Muscle layer of colon (tissue), 2 donors: ENCODE data around the gene SCN3A.

Source experiments
- H3K27ac ChIP-seq: one replicate; pipeline ENCODE4 v1.7.0; 2013; ENCODE audit warnings: low read depth, mild to moderate bottlenecking, low read length, moderate library complexity
- H3K27me3 ChIP-seq, 2 donors: one replicate each; pipeline ENCODE4 v1.7.0; 2013; ENCODE audit warnings: low read length in 2 of 2, mild to moderate bottlenecking in 2 of 2; ENCODE audit not compliant: insufficient read depth in 2 of 2, control insufficient read depth in 1 of 2
- H3K36me3 ChIP-seq: one replicate; pipeline ENCODE4 v1.7.0; 2013; ENCODE audit warnings: mild to moderate bottlenecking, low read length; ENCODE audit not compliant: insufficient read depth
- H3K4me1 ChIP-seq: one replicate; pipeline ENCODE4 v1.7.0; 2013; ENCODE audit warnings: mild to moderate bottlenecking, low read length; ENCODE audit not compliant: insufficient read depth
- H3K4me3 ChIP-seq, 2 donors: one replicate each; pipeline ENCODE4 v1.7.0; 2013; ENCODE audit warnings: low read length in 2 of 2, low read depth in 1 of 2, mild to moderate bottlenecking in 1 of 2, moderate library complexity in 1 of 2
- H3K9ac ChIP-seq: one replicate; pipeline ENCODE4 v1.7.0; 2013; ENCODE audit warnings: low read length
- H3K9me3 ChIP-seq: one replicate; pipeline ENCODE4 v1.7.0; 2013; ENCODE audit warnings: mild to moderate bottlenecking, low read length
- donor health status: abdominal sarcoma.
- donor health status: Adenocarcinoma of cecum.

The SCN3A gene

GRCh38 chr2:165144315-165144714 is 59.5 kb downstream of the SCN3A start:
- no peaks in the 10 kb centered on the region for H3K4me1 ChIP-seq
- H3K27ac ChIP-seq: no peak overlapping the region
- H3K27me3 ChIP-seq: no peaks in the 10 kb centered on the region
- H3K4me3 ChIP-seq: no peak overlapping the region
- no peaks in the 10 kb centered on the region for H3K36me3 ChIP-seq
- no peaks in the 10 kb centered on the region for H3K9me3 ChIP-seq
- no peak overlapping the region for H3K9ac ChIP-seq

GRCh38 chr2:165141601-165142354 is 62.1 kb downstream of the SCN3A start:
- Histone ChIP-seq H3K4me3 (no peak overlapping the region), H3K9me3 (no peaks in the 10 kb centered on the region), H3K27ac (no peak overlapping the region), H3K36me3 (no peaks in the 10 kb centered on the region), H3K9ac (no peak overlapping the region), H3K4me1 (no peaks in the 10 kb centered on the region), H3K27me3 (no peaks in the 10 kb centered on the region)

GRCh38 chr2:165126244-165126643 is 77.6 kb downstream of the SCN3A start:
- Histone ChIP-seq H3K27me3 (no peaks in the 10 kb centered on the region), H3K9me3 (no peaks in the 10 kb centered on the region), H3K36me3 (no peaks in the 10 kb centered on the region), H3K9ac (no peak overlapping the region), H3K4me1 (no peaks in the 10 kb centered on the region), H3K4me3 (no peak overlapping the region), H3K27ac (no peak overlapping the region)

GRCh38 chr2:165122521-165122920 is 81.3 kb downstream of the SCN3A start:
- Histone ChIP-seq H3K36me3 (no peaks in the 10 kb centered on the region), H3K4me1 (no peaks in the 10 kb centered on the region), H3K27me3 (no peaks in the 10 kb centered on the region), H3K27ac (no peak overlapping the region), H3K4me3 (no peak overlapping the region), H3K9me3 (no peaks in the 10 kb centered on the region), H3K9ac (no peak overlapping the region)

GRCh38 chr2:165120740-165121467 is 82.9 kb downstream of the SCN3A start:
- Histone ChIP-seq H3K27me3 (no peaks in the 10 kb centered on the region), H3K36me3 (no peaks in the 10 kb centered on the region), H3K9me3 (no peaks in the 10 kb centered on the region), H3K4me1 (no peaks in the 10 kb centered on the region), H3K27ac (no peak overlapping the region), H3K9ac (no peak overlapping the region), H3K4me3 (no peak overlapping the region)

- no peak overlapping the region for H3K27ac ChIP-seq
- no peak overlapping the region for H3K4me3 ChIP-seq
- no peak overlapping the region for H3K9ac ChIP-seq
- H3K27me3 ChIP-seq: no peaks in the 10 kb centered on the region
- no peaks in the 10 kb centered on the region for H3K9me3 ChIP-seq
- no peaks in the 10 kb centered on the region for H3K36me3 ChIP-seq
- no peaks in the 10 kb centered on the region for H3K4me1 ChIP-seq
Observed at GRCh38 chr2:165115258-165115657, 88.6 kb downstream of the SCN3A start.

- Histone ChIP-seq H3K27me3 (no peaks in the 10 kb centered on the region), H3K36me3 (no peaks in the 10 kb centered on the region), H3K9ac (no peak overlapping the region), H3K9me3 (no peaks in the 10 kb centered on the region), H3K4me3 (no peak overlapping the region), H3K27ac (no peak overlapping the region), H3K4me1 (no peaks in the 10 kb centered on the region)
Observed at GRCh38 chr2:165114346-165114939, 89.4 kb downstream of the SCN3A start.

- H3K4me3 ChIP-seq: no peak overlapping the region
- H3K27me3 ChIP-seq: no peaks in the 10 kb centered on the region
- H3K9me3 ChIP-seq: no peaks in the 10 kb centered on the region
- no peaks in the 10 kb centered on the region for H3K36me3 ChIP-seq
- no peak overlapping the region for H3K9ac ChIP-seq
- no peaks in the 10 kb centered on the region for H3K4me1 ChIP-seq
- no peak overlapping the region for H3K27ac ChIP-seq
Observed at GRCh38 chr2:165113414-165113813, 90.4 kb downstream of the SCN3A start.

- Histone ChIP-seq H3K4me1 (no peaks in the 10 kb centered on the region), H3K36me3 (no peaks in the 10 kb centered on the region), H3K4me3 (no peak overlapping the region), H3K27me3 (no peaks in the 10 kb centered on the region), H3K9me3 (no peaks in the 10 kb centered on the region), H3K27ac (no peak overlapping the region), H3K9ac (no peak overlapping the region)
Observed at GRCh38 chr2:165112789-165113188, 91.1 kb downstream of the SCN3A start.

- H3K9me3 ChIP-seq: no peaks in the 10 kb centered on the region
- no peak overlapping the region for H3K27ac ChIP-seq
- no peaks in the 10 kb centered on the region for H3K27me3 ChIP-seq
- H3K4me1 ChIP-seq: no peaks in the 10 kb centered on the region
- no peak overlapping the region for H3K4me3 ChIP-seq
- no peaks in the 10 kb centered on the region for H3K36me3 ChIP-seq
- H3K9ac ChIP-seq: no peak overlapping the region
Observed at GRCh38 chr2:165112133-165112573, 91.7 kb downstream of the SCN3A start.

GRCh38 chr2:165110394-165110793 is 93.5 kb downstream of the SCN3A start:
- H3K9ac ChIP-seq: no peak overlapping the region

More at GRCh38 chr2:165110394-165110793, 93.5 kb downstream of the SCN3A start:
- Histone ChIP-seq H3K4me1 (no peaks in the 10 kb centered on the region), H3K27ac (no peak overlapping the region), H3K4me3 (no peak overlapping the region), H3K9me3 (no peaks in the 10 kb centered on the region), H3K27me3 (no peaks in the 10 kb centered on the region), H3K36me3 (no peaks in the 10 kb centered on the region)
